Upper lobe of left lung (tissue), 4 donors: ENCODE data around the gene LACTB.

Experiments
- CTCF ChIP-seq, 6 experiments: fragments of 450-650 bp in 4 of 6; fragments of 200-600 bp in 2 of 6; sonication (generic) in 2 of 6; IDR thresholded peaks; one replicate each; pipeline ENCODE4 v1.5.1; 2016 to 2019; ENCODE audit warnings: antibody characterized with exemption in 6 of 6
- POLR2A ChIP-seq, 4 donors: fragments of 450-650 bp; IDR thresholded peaks; one replicate each; pipeline ENCODE4 v1.5.1; 2016 to 2017; ENCODE audit warnings: antibody characterized with exemption in 4 of 4, mild to moderate bottlenecking in 2 of 4

- TF ChIP-seq POLR2A (IDR thresholded peaks at IDR 0.05) (no peak), CTCF (IDR thresholded peaks at IDR 0.05) (no peak)
These were observed 12.1 kb downstream of the LACTB start for GRCh38 chr15:63133786-63134185.
